ENCODE results near the gene KLK14.

DNA sequence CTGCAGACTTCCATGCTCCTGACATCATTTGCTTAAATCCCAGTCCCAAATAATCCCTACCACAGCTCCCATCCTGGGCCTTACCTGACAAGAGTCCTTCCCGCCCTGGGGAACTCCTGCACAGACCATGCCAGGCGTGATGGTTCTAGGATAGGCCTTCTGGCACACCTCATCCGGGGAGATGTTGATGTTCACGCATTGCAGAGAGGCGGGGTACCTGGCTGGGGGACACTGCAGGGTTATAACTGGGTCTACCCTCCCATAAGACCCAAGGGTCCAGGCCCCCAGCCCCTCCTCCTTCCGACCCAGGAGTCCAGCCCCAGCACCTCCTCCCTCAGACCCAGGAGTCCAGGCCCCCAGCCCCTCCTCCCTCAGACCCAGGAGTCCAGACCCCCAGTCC is 4.0 kb downstream of the KLK14 start:
- no peak for TF ChIP-seq EZH2 (IDR thresholded peaks at IDR 0.05; ENCODE audit: insufficient read depth, poor library complexity, severe bottlenecking)
- no peak for TF ChIP-seq EZH2phosphoT487 (IDR thresholded peaks at IDR 0.05; ENCODE audit: insufficient read depth, low read depth)
